ENCODE measurements around the gene ACADVL.
"Not testable (repeated sequence)": the region's sequence is repeated elsewhere in the genome, so short reads cannot be mapped to it uniquely, and the experiment has no call there.

The ACADVL gene

DNA sequence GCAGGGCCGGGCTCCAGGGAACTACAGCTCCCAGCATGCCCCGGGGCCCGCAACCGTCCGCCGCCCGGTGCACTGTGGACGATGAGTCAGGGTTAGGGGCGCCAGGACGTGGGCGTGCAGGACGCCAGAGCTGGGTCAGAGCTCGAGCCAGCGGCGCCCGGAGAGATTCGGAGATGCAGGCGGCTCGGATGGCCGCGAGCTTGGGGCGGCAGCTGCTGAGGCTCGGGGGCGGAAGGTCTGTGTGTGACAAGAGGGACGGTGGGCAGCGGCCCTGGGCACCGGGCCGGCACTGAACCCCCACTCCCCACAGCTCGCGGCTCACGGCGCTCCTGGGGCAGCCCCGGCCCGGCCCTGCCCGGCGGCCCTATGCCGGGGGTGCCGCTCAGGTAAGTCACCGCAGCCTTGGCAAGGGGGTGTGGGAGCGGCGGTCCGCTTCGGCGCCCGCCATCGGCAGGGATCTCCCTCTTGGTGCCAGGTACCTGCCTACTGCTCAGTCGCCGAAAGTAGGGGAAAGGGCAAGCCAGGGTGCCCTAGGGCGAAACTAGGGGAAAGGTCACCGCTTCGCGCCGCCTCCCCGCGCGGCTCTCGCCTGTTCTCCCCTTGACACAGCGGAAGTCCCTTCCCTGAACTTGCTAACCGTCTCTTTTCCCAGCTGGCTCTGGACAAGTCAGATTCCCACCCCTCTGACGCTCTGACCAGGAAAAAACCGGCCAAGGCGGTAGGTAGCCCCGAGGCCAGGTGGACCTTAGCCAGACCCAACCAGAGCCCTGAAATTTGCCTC is at the start of gene ACADVL, which contains the start of gene DLG4:
Gene ACADVL, plus strand, starts transcription at position 127 of the 781 bp plus-strand sequence. Its CDS starts 47 bp downstream, at position 174.
Gene DLG4, minus strand, starts transcription at position 25 of the 781 bp plus-strand sequence.
- peak; percentile 98 for DNase-seq (ENCODE audit: low read depth)

DNA sequence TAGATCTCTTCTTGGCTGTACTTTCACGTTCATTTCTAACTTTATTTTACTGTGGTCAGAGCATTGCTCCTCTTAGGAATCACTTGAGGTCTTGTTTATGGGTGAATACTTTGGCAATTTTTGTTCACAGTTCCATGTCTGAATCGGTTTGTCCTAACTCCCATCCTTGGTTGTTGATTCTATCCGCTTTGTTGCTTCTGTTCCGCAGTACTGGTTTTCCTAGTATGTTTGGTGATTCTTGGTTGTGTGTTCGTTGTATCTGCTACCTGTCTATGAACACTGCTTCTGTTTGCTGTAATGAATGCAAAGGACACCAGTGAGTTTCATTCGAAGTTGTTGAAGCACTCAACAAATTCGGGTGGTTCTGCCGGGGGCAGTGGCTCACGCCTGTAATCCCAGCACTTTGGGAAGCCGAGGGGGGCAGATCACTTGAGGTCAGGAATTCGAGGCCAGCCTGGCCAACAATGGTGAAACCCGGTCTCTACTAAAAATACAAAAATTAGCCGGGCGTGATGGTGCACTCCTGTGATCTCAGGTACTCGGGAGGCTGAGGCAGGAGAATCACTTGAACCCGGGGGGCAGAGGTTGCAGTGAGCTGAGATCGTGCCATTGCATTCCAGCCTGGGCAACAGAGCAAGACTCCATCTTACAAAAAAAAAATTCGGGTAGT is 47.1 kb upstream of the ACADVL start:
- not testable (repeated sequence) for DNase-seq (ENCODE audit: low read depth); H3K4me3 ChIP-seq (ENCODE audit: low read depth, low read length)

More for the DNA sequence above, at the start of gene ACADVL, which contains the start of gene DLG4:
- TF ChIP-seq, protein P1, sequence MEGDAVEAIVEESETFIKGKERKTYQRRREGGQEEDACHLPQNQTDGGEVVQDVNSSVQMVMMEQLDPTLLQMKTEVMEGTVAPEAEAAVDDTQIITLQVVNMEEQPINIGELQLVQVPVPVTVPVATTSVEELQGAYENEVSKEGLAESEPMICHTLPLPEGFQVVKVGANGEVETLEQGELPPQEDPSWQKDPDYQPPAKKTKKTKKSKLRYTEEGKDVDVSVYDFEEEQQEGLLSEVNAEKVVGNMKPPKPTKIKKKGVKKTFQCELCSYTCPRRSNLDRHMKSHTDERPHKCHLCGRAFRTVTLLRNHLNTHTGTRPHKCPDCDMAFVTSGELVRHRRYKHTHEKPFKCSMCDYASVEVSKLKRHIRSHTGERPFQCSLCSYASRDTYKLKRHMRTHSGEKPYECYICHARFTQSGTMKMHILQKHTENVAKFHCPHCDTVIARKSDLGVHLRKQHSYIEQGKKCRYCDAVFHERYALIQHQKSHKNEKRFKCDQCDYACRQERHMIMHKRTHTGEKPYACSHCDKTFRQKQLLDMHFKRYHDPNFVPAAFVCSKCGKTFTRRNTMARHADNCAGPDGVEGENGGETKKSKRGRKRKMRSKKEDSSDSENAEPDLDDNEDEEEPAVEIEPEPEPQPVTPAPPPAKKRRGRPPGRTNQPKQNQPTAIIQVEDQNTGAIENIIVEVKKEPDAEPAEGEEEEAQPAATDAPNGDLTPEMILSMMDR (IDR thresholded peaks at IDR 0.05; ENCODE audit: control insufficient read depth, extremely low read depth, insufficient read depth) = no peak
- H3K4me3 ChIP-seq (ENCODE audit: low read depth, low read length) = peak within 1 kb of the TSS; percentile 71

DNA sequence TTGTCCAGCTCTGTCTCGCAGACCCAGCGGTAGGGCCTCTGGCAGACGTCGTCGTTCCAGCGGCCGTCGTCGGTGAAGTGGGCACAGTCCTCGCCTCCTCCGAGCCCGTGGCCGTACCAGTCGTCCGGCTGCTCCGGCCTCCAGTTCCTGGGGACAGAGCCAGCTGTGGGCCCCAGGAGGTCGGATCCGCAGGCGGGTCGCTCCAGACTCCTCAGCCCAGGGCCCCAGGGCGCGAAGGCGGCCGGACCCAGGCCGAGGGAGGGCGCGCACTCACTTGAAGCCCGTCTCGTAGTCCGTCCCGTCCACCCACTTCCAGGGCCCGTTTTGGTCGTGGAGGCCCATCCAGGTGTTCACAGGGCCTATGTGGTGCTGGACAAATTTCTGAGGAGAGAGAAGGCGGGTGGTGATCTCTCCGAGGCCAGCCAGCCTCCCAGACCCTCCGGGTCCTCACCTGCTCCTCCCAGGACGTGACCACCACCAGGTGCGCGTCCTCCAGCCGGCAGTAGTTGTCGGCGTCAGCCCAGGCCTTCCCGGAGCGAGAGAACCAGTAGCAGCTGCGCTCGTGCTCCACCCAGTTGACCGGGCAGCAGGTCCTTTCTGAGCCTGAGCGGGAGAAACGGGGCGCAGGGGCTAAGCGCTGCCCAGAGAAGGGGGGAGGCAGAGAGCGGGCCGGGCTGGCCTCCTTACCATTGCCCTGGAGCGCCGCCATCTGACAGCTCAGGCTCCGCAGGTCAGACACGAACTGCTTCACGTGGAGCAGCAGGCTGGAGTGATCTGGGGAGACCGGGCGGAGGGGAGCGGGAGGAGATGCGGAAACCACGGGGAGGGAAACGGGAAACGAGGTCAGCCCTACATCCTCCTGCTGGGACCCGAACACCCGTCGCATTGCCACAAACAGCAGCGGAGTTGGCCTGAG is 45.8 kb upstream of the ACADVL start:
- H3K4me3 ChIP-seq (ENCODE audit: low read depth, low read length) = no peak overlapping the region
- DNase-seq (ENCODE audit: low read depth) = no peak
- TF ChIP-seq, protein P1 (IDR thresholded peaks at IDR 0.05; ENCODE audit: control insufficient read depth, extremely low read depth, insufficient read depth) = no peak

DNA sequence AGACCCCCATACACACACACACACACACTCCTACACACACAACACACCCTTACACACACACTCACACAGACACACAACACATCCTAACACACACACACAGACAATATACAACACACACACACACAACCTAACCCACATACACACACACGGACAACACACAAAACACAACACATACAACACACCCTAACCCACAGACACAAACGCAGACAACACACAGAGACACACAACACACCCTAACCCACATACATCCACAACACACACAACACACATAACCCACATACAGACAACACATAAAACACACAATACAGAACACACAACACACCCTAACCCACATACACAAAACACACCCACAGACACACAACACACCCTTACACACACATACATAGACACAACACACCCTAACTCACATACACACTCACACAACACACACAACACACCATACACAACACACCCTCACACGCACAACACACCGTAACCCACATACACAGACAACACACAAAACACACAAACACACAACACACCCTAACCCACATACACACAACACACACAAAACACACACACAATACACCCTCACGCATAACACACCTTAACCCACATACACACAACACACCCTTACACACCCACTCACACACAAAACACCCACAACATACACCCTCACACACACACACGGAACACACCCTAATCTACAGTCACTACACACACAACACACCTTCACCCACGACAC is 45.0 kb upstream of the ACADVL start:
- TF ChIP-seq, protein P1 (IDR thresholded peaks at IDR 0.05; ENCODE audit: control insufficient read depth, extremely low read depth, insufficient read depth) = no peak
- no peak for DNase-seq (ENCODE audit: low read depth)
- no peak overlapping the region for H3K4me3 ChIP-seq (ENCODE audit: low read depth, low read length)

DNA sequence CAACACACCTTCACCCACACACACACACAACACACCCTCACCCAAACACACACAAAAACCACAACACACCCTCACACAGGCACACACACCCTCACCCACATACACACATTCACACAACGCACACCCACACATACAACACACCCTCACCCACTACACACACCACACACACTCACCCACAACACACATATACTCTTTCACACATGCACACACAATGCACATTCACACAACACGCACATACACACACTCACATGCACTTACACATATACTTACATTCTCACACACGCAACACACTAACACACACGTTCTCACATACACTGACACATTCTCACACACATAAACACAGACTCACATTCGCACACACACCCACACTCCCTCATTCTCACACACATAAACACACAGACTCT is 44.4 kb upstream of the ACADVL start:
- TF ChIP-seq, protein P1 (IDR thresholded peaks at IDR 0.05; ENCODE audit: control insufficient read depth, extremely low read depth, insufficient read depth) = no peak
- H3K4me3 ChIP-seq (ENCODE audit: low read depth, low read length) = no peak overlapping the region
- DNase-seq (ENCODE audit: low read depth) = no peak

DNA sequence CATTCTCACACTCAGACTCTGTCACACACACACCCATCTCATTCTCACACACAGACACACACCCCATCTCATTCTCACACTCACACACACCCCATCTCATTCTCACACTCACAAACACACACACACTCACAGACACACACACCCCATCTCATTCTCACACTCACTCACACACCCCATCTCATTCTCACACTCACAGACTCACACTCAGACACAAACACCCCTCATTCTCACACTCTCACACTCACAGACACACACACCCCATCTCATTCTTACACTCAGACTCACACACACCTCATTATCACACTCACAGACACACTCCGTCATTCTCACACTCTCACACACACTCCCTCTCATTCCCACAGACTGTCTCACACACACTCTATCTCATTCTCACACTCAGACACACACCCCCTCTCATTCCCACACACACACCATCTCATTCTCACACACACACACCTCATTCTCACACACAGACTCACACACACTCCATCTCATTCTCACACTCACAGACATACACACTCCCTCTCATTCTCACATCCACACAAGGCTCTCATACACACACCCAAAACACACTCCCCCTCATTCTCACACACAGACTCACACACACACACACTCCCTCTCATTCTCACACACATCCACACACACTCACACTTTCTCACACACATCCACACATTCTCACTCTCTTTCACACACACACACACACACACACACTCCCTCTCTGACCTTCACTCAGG is 43.5 kb upstream of the ACADVL start:
- no peak overlapping the region for H3K4me3 ChIP-seq (ENCODE audit: low read depth, low read length)
- TF ChIP-seq, protein P1 (IDR thresholded peaks at IDR 0.05; ENCODE audit: control insufficient read depth, extremely low read depth, insufficient read depth) = no peak
- DNase-seq (ENCODE audit: low read depth) = no peak
